GM12891 (cell line): Measurements from ENCODE around the gene SAMD8.

Experiments used
- POLR2A ChIP-seq: IDR thresholded peaks from 2 replicates; pipeline ENCODE4 v1.6.1; 2011; ENCODE audit warnings: low read depth, low read length, control low read depth
- TAF1 ChIP-seq: IDR thresholded peaks from 2 replicates; pipeline ENCODE4 v1.6.1; 2011; ENCODE audit warnings: low read depth, low read length, control low read depth

DNA sequence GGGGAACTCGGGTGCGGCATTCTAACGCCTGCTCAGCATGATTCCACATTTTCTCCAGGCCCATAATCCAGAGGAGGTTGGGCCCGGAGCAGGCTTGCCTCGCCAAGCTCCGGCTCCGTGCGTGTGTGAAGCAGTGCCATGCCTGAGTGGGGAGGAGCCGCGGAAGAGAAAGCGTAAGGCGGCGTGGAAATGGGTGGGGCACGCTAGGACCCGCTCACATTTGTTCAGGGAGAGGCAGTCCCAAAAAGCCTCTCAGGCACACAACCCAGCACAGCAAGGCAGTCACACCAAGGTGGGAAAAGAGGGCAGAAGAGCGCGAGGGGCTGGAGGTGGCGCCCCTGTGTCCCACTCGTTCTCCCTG, 98.4 kb downstream of the SAMD8 start:
- peak; percentile 52 for TF ChIP-seq POLR2A
- TF ChIP-seq TAF1, result peak; percentile 28; the same call in 1 of the 2 replicates
